Astrocyte (in vitro differentiated cells and primary cell): ENCODE data around the gene SPDYE2.
"Not testable (repeated sequence)": the region's sequence is repeated elsewhere in the genome, so short reads cannot be mapped to it uniquely, and the experiment has no call there.

ENCODE experiments used
- EZH2 ChIP-seq: IDR thresholded peaks from 2 replicates; pipeline ENCODE4 v1.6.1; 2012; ENCODE audit warnings: mild to moderate bottlenecking, low read length, inconsistent platforms; ENCODE audit not compliant: insufficient read depth
- TF ChIP-seq, protein P1 (sequence below): IDR thresholded peaks from 2 replicates; pipeline ENCODE4 v1.5.1; 2011; ENCODE audit warnings: low read depth, mild to moderate bottlenecking, inconsistent platforms, low read length, moderate library complexity; ENCODE audit not compliant: insufficient read depth

DNA sequence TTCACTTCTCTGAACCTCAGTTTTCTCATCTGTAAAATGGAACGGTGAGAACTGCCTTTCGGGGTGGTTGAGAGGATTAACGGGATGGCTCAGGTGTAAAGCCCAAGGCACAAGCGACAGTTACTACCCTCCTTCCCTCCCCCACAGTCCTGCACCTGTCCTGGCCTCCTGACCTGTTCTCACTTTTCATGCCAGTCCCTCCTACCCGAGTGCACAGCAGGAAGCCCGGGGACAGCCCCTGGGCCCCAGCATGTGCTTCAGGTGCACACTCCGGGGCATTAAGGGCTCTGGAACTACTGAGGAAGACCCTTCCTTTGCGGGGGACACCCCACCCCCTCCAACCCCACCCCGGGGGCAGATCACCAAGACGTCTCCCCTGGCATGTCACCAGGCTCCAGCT, 34.1 kb upstream of the SPDYE2 start:
- TF ChIP-seq, protein P1, sequence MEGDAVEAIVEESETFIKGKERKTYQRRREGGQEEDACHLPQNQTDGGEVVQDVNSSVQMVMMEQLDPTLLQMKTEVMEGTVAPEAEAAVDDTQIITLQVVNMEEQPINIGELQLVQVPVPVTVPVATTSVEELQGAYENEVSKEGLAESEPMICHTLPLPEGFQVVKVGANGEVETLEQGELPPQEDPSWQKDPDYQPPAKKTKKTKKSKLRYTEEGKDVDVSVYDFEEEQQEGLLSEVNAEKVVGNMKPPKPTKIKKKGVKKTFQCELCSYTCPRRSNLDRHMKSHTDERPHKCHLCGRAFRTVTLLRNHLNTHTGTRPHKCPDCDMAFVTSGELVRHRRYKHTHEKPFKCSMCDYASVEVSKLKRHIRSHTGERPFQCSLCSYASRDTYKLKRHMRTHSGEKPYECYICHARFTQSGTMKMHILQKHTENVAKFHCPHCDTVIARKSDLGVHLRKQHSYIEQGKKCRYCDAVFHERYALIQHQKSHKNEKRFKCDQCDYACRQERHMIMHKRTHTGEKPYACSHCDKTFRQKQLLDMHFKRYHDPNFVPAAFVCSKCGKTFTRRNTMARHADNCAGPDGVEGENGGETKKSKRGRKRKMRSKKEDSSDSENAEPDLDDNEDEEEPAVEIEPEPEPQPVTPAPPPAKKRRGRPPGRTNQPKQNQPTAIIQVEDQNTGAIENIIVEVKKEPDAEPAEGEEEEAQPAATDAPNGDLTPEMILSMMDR = not testable (repeated sequence)
- not testable (repeated sequence) for TF ChIP-seq EZH2
